ENCODE data around the gene MARK3.

DNA sequence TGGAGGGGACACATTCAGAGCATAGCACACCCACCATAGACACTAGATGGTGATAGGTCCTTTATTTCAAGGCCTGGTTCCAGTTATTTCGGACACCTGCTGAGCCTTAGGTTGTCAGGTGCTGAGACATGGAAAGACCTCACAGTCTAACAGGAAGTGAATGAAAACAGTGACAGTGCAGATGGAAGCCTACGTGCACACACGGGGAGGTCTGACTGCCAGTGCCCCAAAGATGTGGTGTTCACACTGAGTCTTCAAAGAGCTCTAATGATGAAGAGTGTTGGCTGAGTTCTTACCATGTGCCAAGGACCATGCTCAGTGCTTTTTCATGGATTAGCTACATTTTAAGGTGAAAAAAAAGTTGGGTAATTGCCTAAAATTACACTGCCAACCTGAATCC, 90.8 kb downstream of the MARK3 start:
- TF ChIP-seq EED (IDR thresholded peaks at IDR 0.05; ENCODE audit: low read depth) = no peak
- TF ChIP-seq, protein P1, sequence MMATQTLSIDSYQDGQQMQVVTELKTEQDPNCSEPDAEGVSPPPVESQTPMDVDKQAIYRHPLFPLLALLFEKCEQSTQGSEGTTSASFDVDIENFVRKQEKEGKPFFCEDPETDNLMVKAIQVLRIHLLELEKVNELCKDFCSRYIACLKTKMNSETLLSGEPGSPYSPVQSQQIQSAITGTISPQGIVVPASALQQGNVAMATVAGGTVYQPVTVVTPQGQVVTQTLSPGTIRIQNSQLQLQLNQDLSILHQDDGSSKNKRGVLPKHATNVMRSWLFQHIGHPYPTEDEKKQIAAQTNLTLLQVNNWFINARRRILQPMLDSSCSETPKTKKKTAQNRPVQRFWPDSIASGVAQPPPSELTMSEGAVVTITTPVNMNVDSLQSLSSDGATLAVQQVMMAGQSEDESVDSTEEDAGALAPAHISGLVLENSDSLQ (IDR thresholded peaks at IDR 0.05) = no peak
- TF ChIP-seq, protein P2, sequence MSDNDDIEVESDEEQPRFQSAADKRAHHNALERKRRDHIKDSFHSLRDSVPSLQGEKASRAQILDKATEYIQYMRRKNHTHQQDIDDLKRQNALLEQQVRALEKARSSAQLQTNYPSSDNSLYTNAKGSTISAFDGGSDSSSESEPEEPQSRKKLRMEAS (IDR thresholded peaks at IDR 0.05; ENCODE audit: low read depth, low read length) = no peak

Data from GM12878 (cell line).